Brain microvascular endothelial cell (primary cell): ENCODE results near the gene DCLK1.

Experiments used
- DNase-seq: peaks from one replicate; pipeline ENCODE4 v3.0.0-alpha.2; 2020
- H3K27ac ChIP-seq: fragments of 250-450 bp; sonication (Bioruptor Pico); 2 replicates; pipeline ENCODE4 v1.5.1; 2020; ENCODE audit warnings: mild to moderate bottlenecking, moderate library complexity
- H3K27me3 ChIP-seq: fragments of 250-450 bp; sonication (Bioruptor Pico); replicated peaks from 2 replicates; pipeline ENCODE4 v1.5.1; 2020; ENCODE audit warnings: mild to moderate bottlenecking
- H3K36me3 ChIP-seq: fragments of 250-450 bp; sonication (Bioruptor Pico); replicated peaks from 2 replicates; pipeline ENCODE4 v1.5.1; 2020; ENCODE audit warnings: mild to moderate bottlenecking
- H3K4me3 ChIP-seq: 2 replicates; pipeline ENCODE4 v1.5.1; 2011; ENCODE audit warnings: low read depth, mild to moderate bottlenecking, control low read depth, low read length, moderate library complexity
- in situ Hi-C: cut with HindIII; loops from 2 replicates; pipeline ENCODE4 v1.10.0; 2017; ENCODE audit warnings: low sequenced_read_pairs, low pct_ligation_motif_present
- TF ChIP-seq, protein P1 (sequence below): IDR thresholded peaks from 2 replicates; pipeline ENCODE4 v1.5.1; 2011; ENCODE audit warnings: low read depth, mild to moderate bottlenecking, moderate library complexity, low read length, control low read depth, inconsistent platforms; ENCODE audit errors: missing control alignments

The DCLK1 gene

DNA sequence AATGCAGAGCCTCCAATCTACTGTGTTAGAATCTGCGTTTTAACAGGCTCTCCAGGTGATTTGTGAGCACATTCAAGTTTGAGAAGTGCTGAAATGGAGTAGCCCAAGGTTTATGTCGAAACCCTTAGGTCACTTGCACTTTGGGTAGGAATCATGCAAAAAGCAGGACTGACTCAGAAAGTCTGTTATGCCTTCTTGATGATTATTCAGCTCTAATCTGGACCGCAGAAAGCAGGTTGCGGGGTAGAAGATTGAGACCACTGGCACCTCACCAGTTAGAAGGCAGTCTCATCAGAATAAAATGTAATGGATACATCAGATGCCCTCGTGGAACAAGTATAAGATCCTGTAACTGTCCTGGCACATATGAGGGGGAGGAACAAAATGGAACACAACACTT, 326.3 kb downstream of the DCLK1 start:
- Histone ChIP-seq H3K4me3 (no peak overlapping the region), H3K36me3 (no peaks in the 10 kb centered on the region), H3K27ac (no peak overlapping the region), H3K27me3 (no peaks in the 10 kb centered on the region)
- in situ Hi-C loops, result no loop called here
- TF ChIP-seq, protein P1, sequence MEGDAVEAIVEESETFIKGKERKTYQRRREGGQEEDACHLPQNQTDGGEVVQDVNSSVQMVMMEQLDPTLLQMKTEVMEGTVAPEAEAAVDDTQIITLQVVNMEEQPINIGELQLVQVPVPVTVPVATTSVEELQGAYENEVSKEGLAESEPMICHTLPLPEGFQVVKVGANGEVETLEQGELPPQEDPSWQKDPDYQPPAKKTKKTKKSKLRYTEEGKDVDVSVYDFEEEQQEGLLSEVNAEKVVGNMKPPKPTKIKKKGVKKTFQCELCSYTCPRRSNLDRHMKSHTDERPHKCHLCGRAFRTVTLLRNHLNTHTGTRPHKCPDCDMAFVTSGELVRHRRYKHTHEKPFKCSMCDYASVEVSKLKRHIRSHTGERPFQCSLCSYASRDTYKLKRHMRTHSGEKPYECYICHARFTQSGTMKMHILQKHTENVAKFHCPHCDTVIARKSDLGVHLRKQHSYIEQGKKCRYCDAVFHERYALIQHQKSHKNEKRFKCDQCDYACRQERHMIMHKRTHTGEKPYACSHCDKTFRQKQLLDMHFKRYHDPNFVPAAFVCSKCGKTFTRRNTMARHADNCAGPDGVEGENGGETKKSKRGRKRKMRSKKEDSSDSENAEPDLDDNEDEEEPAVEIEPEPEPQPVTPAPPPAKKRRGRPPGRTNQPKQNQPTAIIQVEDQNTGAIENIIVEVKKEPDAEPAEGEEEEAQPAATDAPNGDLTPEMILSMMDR, result no peak
- DNase-seq, result no peak

DNA sequence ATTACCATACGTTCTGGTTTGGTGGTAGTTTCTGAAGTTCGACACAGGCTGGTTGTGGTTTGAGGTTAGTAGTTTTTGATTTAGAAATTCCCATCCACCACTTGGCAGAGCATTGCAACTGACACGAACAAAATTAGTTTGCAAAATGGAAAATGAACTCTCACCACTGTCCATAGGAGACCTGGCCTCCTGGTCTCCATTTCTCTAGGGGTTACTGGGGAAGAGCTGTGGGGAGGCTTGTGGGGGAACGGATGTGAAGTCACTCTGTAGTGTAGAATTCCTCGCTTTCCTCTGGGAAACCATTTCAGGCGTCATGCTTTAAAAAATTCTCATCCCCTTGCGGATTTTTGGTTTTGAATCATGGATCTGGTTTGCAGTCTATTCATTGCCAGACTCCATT, 333.2 kb downstream of the DCLK1 start:
- Histone ChIP-seq H3K36me3 (no peaks in the 10 kb centered on the region), H3K4me3 (no peak overlapping the region), H3K27ac (no peak overlapping the region), H3K27me3 (no peaks in the 10 kb centered on the region)
- in situ Hi-C loops, result no loop called here
- no peak for DNase-seq
- TF ChIP-seq, protein P1, result no peak

DNA sequence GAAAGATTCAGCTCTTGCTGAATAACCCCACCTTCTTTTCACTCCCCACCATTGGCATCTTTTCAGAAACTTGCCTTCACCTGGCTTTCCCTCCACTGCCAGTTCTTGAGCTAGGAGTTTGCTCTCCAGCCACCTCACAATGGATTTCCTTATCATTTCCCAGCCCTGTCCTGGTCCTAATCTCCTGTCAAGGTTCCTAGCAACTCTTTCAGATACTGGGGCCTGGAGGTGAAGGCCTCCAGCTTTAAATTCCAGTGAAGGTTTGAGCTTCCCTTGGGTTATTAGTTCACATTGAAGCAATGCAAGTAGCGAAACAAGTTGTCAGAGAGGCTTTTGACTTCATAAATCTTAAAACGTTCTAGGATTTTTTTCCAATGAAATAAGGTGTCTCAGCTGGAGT, 333.9 kb downstream of the DCLK1 start:
- H3K27me3 ChIP-seq, result no peaks in the 10 kb centered on the region
- no peak overlapping the region for H3K4me3 ChIP-seq
- DNase-seq, result no peak
- H3K36me3 ChIP-seq, result no peaks in the 10 kb centered on the region
- TF ChIP-seq, protein P1, result no peak
- H3K27ac ChIP-seq, result no peak overlapping the region
- in situ Hi-C loops, result no loop called here

DNA sequence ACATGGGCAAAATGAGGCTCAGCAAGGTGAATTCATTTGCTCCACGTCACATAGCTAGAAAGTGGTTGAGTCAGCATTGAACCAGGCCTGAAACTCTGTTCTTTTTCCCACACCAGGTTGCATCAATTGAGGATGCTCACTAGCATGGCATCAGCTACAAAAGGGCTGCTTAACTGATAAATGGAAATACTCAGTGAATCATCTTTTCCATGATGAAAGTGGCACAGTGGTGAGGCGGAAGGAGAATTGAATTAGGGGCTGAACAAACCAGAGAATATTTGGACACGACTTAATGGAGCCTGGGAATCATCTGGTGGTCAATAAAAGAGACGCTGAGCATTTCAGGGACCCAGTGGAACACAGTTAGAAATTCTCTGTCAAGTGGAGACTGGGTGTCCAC, 334.6 kb downstream of the DCLK1 start:
- in situ Hi-C loops, result no loop called here
- Histone ChIP-seq H3K4me3 (no peak overlapping the region), H3K27me3 (no peaks in the 10 kb centered on the region), H3K27ac (no peak overlapping the region), H3K36me3 (no peaks in the 10 kb centered on the region)
- TF ChIP-seq, protein P1, result no peak
- no peak for DNase-seq

DNA sequence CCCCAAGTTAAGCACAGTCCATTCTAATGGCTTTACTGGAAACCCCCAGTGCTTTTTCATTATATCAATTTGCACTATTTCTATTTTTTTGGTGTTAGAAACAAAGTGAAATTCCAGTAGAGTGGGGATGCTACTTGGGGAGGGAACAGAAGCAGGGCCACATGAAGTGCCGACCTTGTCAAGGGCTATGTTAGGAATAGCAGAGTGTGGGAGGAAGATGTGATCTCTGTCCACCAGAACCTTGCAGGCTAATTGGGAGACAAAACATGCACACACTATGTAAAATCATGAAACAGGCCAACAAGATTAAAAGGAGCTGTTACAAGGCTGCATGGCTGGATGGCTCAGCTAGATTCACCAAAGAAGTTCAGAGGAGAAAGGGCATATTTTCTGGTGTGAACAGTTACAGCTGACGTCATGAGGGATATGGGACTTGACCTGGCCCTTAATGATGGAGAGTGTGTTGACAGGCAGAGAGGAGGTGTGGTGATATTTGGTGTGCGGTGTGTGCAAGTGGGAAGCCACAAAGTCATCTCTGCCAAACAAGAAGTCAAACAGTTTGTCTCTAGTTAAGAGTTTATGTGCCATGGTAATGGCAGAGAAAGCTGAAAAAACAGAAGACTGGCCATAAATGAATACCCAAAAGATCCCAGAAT, 336.3 kb downstream of the DCLK1 start:
- in situ Hi-C loops, result no loop called here

More for the DNA sequence above, 336.3 kb downstream of the DCLK1 start:
- no peaks in the 10 kb centered on the region for H3K36me3 ChIP-seq
- H3K27ac ChIP-seq, result no peak overlapping the region
- DNase-seq, result no peak
- TF ChIP-seq, protein P1, result no peak
- no peak overlapping the region for H3K4me3 ChIP-seq
- no peaks in the 10 kb centered on the region for H3K27me3 ChIP-seq
